GM23338 (cell line): ENCODE results near the gene ERVK3-1. TPM values are rescaled to one million over a fixed set of nuclear protein-coding genes. Genes with fewer than 3 reads are reported as not detected.
"Not testable (repeated sequence)": the region's sequence is repeated elsewhere in the genome, so short reads cannot be mapped to it uniquely, and the experiment has no call there.

ENCODE experiments used
- ATAC-seq: fragments of 200-7000 bp; cut with Tn5 transposase; 3 replicates; pipeline ENCODE4 v1.9.1; 2020
- DNase-seq: peaks from one replicate; pipeline ENCODE4 v3.0.0-alpha.2; 2015; ENCODE audit warnings: low spot score
- H2AFZ ChIP-seq: fragments of 200-600 bp; sonication (generic); 2 replicates; pipeline ENCODE4 v1.8.0; 2016; ENCODE audit warnings: antibody characterized with exemption, mild to moderate bottlenecking, moderate library complexity
- H3F3A ChIP-seq: fragments of 200-600 bp; sonication (generic); replicated peaks from 2 replicates; pipeline ENCODE4 v1.8.0; 2017; ENCODE audit warnings: antibody characterized with exemption, mixed run types, low read depth
- H3K27ac ChIP-seq: fragments of 200-600 bp; sonication (generic); 2 replicates; pipeline ENCODE4 v1.6.1; 2016; ENCODE audit warnings: low read depth
- H3K27me3 ChIP-seq: fragments of 200-600 bp; sonication (generic); 2 replicates; pipeline ENCODE4 v1.8.0; 2016; ENCODE audit warnings: mild to moderate bottlenecking, mixed run types, moderate library complexity; ENCODE audit not compliant: insufficient read depth
- H3K36me3 ChIP-seq: fragments of 200-600 bp; sonication (generic); 2 replicates; pipeline ENCODE4 v1.8.0; 2016; ENCODE audit warnings: mild to moderate bottlenecking; ENCODE audit not compliant: insufficient read depth
- H3K4me1 ChIP-seq: fragments of 200-600 bp; sonication (generic); 2 replicates; pipeline ENCODE4 v1.8.0; 2016; ENCODE audit warnings: mild to moderate bottlenecking, moderate library complexity; ENCODE audit not compliant: insufficient read depth
- H3K4me2 ChIP-seq: fragments of 200-600 bp; sonication (generic); 2 replicates; pipeline ENCODE4 v1.7.1; 2017; ENCODE audit warnings: mixed run types
- H3K4me3 ChIP-seq: fragments of 200-600 bp; sonication (generic); 2 replicates; pipeline ENCODE4 v1.6.1; 2016; ENCODE audit warnings: mixed run types
- H3K79me2 ChIP-seq: fragments of 200-600 bp; sonication (generic); replicated peaks from 2 replicates; pipeline ENCODE4 v1.8.0; 2017; ENCODE audit warnings: mild to moderate bottlenecking; ENCODE audit not compliant: insufficient read depth
- H3K9me2 ChIP-seq: fragments of 200-600 bp; sonication (generic); 2 replicates; pipeline ENCODE4 v1.8.0; 2017; ENCODE audit not compliant: insufficient read depth
- H4K20me1 ChIP-seq: fragments of 200-600 bp; sonication (generic); replicated peaks from 2 replicates; pipeline ENCODE4 v1.8.0; 2017; ENCODE audit warnings: mild to moderate bottlenecking; ENCODE audit not compliant: insufficient read depth
- H3K27ac Mint-ChIP-seq: 2 replicates; pipeline ENCODE4 v1.8.0; 2020; ENCODE audit warnings: inconsistent platforms, mild to moderate bottlenecking, moderate library complexity, mixed read lengths
- H3K27me3 Mint-ChIP-seq: 3 replicates; pipeline ENCODE4 v1.8.0; 2022; ENCODE audit warnings: low read depth, mild to moderate bottlenecking, moderate library complexity, mixed read lengths, inconsistent platforms; ENCODE audit not compliant: insufficient read depth, poor library complexity
- H3K36me3 Mint-ChIP-seq: 3 replicates; pipeline ENCODE4 v1.8.0; 2021; ENCODE audit warnings: low read depth, mild to moderate bottlenecking, inconsistent platforms, moderate library complexity, mixed read lengths
- H3K4me1 Mint-ChIP-seq: 3 replicates; pipeline ENCODE4 v1.8.0; 2020; ENCODE audit warnings: mild to moderate bottlenecking, inconsistent platforms, mixed read lengths
- H3K4me3 Mint-ChIP-seq: 3 replicates; pipeline ENCODE4 v1.8.0; 2021; ENCODE audit warnings: moderate library complexity, mild to moderate bottlenecking, inconsistent platforms, mixed read lengths
- H3K9me3 Mint-ChIP-seq: 3 replicates; pipeline ENCODE4 v1.8.0; 2020; ENCODE audit warnings: moderate library complexity, mild to moderate bottlenecking, inconsistent platforms, mixed read lengths
- ETS1 ChIP-seq: IDR thresholded peaks from 2 replicates; pipeline ENCODE4 v1.6.1; 2016; ENCODE audit warnings: antibody characterized with exemption
- EZH2 ChIP-seq: fragments of 200-600 bp; sonication (generic); IDR thresholded peaks from one replicate; pipeline ENCODE4 v1.8.0; 2017; ENCODE audit warnings: antibody characterized with exemption, mild to moderate bottlenecking, low read depth; ENCODE audit not compliant: unreplicated experiment
- EZH2phosphoT487 ChIP-seq: fragments of 200-600 bp; sonication (generic); IDR thresholded peaks from one replicate; pipeline ENCODE4 v1.8.1; 2018; ENCODE audit warnings: antibody characterized with exemption; ENCODE audit not compliant: unreplicated experiment
- NANOG ChIP-seq: IDR thresholded peaks from 2 replicates; pipeline ENCODE4 v1.6.1; 2016; ENCODE audit warnings: antibody characterized with exemption, borderline replicate concordance
- POLR2AphosphoS5 ChIP-seq: IDR thresholded peaks from 2 replicates; pipeline ENCODE4 v1.6.1; 2016; ENCODE audit warnings: antibody characterized with exemption, low read depth
- REST ChIP-seq: IDR thresholded peaks from one replicate; pipeline ENCODE4 v1.6.1; 2018; ENCODE audit warnings: antibody characterized with exemption; ENCODE audit not compliant: unreplicated experiment
- ZNF114 ChIP-seq: fragments of 250-450 bp; sonication (Bioruptor Pico); IDR thresholded peaks from 2 replicates; pipeline ENCODE4 v1.5.0; 2020; ENCODE audit warnings: mild to moderate bottlenecking, moderate library complexity
- ZNF462 ChIP-seq: fragments of 250-450 bp; sonication (Bioruptor Pico); IDR thresholded peaks from 2 replicates; pipeline ENCODE4 v1.5.0; 2020; ENCODE audit warnings: mild to moderate bottlenecking, moderate library complexity
- polyA plus RNA-seq: library from polyadenylated mRNA; unstranded; fragments of >200 nt; fragmentation: Nextera tagmentation; extraction: Ambion mirVana; gene quantifications from 2 replicates; pipeline ENCODE4 v1.2.1, GENCODE V29; 2016
- total RNA-seq: library from RNA; depleted of rRNA; stranded (reverse); fragments of >200 nt; shearing (Covaris generic); gene quantifications from 2 replicates; pipeline ENCODE4 v1.2.3, GENCODE V29; 2014

The ERVK3-1 gene
- total and polyA plus RNA-seq, 2 experiments from 2014 or later = 34.4 to 66.2 TPM

- TF ChIP-seq ZNF462 (CRISPR knock-in tag) = no peak
Measured at GRCh38 chr19:58305065-58305931, at the start of gene ERVK3-1 (continued).

- not testable (repeated sequence) for H3K4me1 ChIP-seq, H3K4me3 ChIP-seq, H3K79me2 ChIP-seq, H3K4me3 Mint-ChIP-seq, ATAC-seq, H3K27ac Mint-ChIP-seq, H3K27me3 ChIP-seq, H4K20me1 ChIP-seq, H3K9me2 ChIP-seq, H3K4me1 Mint-ChIP-seq, H2AFZ ChIP-seq, H3K4me2 ChIP-seq, H3K27ac ChIP-seq, DNase-seq
- Histone ChIP-seq H3K36me3 (peaks cover 95% of the 10 kb centered on the region), H3F3A (peaks cover 40% of the 10 kb centered on the region)
- peaks cover 100% of the 10 kb centered on the region for H3K9me3 Mint-ChIP-seq
- H3K36me3 Mint-ChIP-seq = peaks cover 100% of the 10 kb centered on the region
- H3K27me3 Mint-ChIP-seq = peaks cover 52% of the 10 kb centered on the region
Measured at GRCh38 chr19:58258259-58258658, 46.9 kb upstream of the ERVK3-1 start.

GRCh38 chr19:58261600-58261967, 43.6 kb upstream of the ERVK3-1 start:
- no peaks in the 10 kb centered on the region for H3K4me1 ChIP-seq
- H3K9me2 ChIP-seq = no peaks in the 10 kb centered on the region
- ATAC-seq (no peak), DNase-seq (no peak)
- TF ChIP-seq POLR2AphosphoS5 (no peak), NANOG (no peak), ETS1 (no peak), EZH2phosphoT487 (no peak), REST (no peak), EZH2 (no peak), ZNF114 (CRISPR knock-in tag) (no peak)
- no peak overlapping the region for H3K27ac Mint-ChIP-seq
- peaks cover 72% of the 10 kb centered on the region for H3K27me3 Mint-ChIP-seq
- H3K4me2 ChIP-seq = no peak overlapping the region
- peaks cover 100% of the 10 kb centered on the region for H3K36me3 Mint-ChIP-seq
- H2AFZ ChIP-seq = no peak overlapping the region
- H3F3A ChIP-seq = peaks cover 44% of the 10 kb centered on the region
- H3K27me3 ChIP-seq = 0 out of 2 replicates have a peak, but pooled peaks cover 3% of the 10 kb centered on the region
- peaks cover 86% of the 10 kb centered on the region for H3K36me3 ChIP-seq
- no peak overlapping the region for H3K27ac ChIP-seq
- H3K4me3 Mint-ChIP-seq = no peak overlapping the region
- peaks cover 100% of the 10 kb centered on the region for H3K9me3 Mint-ChIP-seq
- H4K20me1 ChIP-seq = no peaks in the 10 kb centered on the region
- no peaks in the 10 kb centered on the region; the same call in 1 of the 2 replicates for H3K79me2 ChIP-seq
- H3K4me3 ChIP-seq = peak overlapping the region; percentile 28; the same call in 1 of the 2 replicates
- H3K4me1 Mint-ChIP-seq = no peaks in the 10 kb centered on the region
